UCSD-AML1 (cell line): ENCODE measurements around the gene BMP7.
"Not testable (repeated sequence)": the region's sequence is repeated elsewhere in the genome, so short reads cannot be mapped to it uniquely, and the experiment has no call there.

Experiments
- DNase-seq: peaks from one replicate; lab custom pipeline; 2025; ENCODE audit not compliant: unreplicated experiment; lab: John Stamatoyannopoulos, UW

Gene BMP7

GRCh38 chr20:57195023-57195422, 71.4 kb downstream of the BMP7 start:
- DNase-seq: no peak

GRCh38 chr20:57194154-57194553, 72.3 kb downstream of the BMP7 start:
- DNase-seq: no peak

DNA sequence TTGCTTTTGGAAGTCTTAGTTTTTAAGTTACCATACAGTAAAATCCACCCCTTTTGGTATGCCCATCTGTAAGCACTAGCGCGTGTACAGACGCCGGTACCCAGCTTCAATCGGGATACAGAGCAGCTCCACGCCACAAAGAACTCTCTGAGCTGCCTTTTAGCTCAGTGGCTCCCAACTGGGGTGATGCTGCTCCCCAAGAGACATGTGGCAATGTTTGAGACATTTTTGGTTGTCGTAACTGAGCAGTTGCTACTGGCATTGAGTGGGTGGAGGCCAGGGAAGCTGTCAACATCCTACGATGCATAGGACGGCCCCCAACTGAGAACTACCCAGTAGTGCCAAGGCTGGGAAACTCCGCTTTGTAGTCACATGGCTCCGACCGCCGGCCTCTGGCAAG, 73.3 kb downstream of the BMP7 start:
- DNase-seq: no peak

DNA sequence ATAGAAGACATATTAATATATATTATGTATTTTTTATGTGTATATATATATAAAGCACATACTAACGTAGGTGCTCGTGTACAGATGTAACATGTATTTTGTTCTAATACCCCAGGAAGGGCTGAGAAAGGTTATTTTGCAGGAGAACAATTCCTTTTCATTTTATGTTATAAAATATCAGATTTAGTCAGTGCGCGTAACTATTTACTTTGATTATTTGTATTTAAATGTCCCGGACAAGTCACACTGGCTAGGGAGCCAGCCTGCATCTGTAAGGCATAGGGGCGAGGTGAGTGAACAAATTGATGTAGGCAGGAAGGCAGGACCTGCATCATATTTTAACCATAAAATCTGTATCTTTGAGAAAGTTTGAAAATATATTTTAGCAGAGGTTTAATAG, 74.1 kb downstream of the BMP7 start:
- no peak for DNase-seq

GRCh38 chr20:57191265-57191638, 75.2 kb downstream of the BMP7 start:
- DNase-seq: not testable (repeated sequence)

DNA sequence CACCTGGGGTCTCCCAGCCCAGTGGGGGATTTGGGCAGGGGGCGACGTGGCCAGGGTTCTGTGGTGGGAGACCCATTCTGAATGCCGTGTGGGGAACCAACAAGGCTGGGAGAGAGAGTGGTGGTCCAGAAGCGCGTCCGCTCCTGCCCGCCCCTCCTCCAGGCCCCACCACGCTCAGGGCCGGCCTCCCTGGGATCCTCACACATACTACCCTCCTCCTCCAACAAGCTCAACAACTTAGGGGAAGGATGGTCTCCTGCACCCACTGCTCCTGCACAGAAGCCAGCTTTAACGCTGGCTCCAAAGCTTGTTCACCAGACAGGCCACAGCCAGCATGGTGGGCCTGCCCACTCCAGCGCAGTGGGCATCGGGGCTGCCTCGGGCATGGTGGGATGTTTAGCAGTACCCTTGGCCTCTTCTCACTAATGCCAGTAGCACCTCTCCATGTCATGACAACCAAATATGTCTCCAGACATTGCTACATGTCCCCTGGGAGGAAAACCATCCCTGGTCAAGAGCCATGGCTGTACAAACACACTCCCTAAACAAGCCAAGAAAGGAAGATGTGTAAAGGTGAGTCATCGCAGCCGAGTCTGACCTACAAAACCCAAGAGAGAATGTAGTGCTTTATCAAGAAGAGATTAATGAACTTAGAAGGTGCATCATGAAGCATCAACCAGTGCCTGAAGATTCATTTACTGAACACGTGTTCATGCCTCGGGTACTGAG, 75.7 kb downstream of the BMP7 start:
- DNase-seq: no peak

- DNase-seq: no peak
These were observed 76.7 kb downstream of the BMP7 start for GRCh38 chr20:57189713-57190112.

DNA sequence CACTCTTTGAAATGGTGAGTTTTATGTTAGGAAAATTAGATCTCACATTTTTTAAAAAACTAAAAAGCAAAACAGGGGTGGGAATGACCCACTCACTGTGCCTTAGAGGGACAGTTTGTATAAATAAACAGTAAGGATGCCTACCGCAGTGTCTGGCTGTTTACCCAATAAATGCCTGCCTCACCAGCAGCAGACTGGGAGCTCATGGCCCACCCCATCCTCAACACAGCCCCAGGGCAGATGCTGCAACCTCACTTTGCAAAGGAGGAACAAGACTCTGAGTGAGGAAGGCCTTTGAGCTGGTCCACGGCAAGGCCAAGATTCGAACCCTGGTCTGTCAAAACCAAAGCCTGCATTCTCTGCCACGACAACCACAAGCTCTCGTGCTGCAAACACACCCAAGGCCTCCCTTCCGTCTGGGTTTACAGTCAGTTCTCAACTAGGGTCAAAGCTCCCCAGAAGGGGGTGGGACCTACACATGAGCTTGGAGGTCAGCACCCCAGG, 77.8 kb downstream of the BMP7 start:
- no peak for DNase-seq

- no peak for DNase-seq
These were observed 78.4 kb downstream of the BMP7 start for GRCh38 chr20:57188056-57188455.

GRCh38 chr20:57187068-57187634, 79.3 kb downstream of the BMP7 start:
- DNase-seq: no peak

DNA sequence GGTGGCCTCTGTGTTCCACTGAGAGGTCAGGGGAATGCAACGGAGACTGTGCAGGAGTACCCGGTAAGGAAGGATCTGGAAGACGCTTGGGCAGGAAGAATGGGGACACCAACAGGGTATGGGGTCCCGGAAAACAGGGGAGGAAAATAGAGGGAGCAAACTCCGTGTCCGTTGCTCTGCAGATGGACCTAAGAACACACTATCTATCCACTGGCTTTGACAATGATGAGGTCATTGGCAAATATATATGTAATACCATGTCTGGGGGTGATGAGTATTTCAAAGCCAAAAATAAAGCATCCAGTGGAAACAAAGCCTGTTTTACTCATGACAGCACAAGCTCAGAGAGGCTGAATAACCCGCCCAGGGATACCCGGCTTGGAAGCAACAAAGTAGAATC, 80.2 kb downstream of the BMP7 start:
- DNase-seq: no peak

DNA sequence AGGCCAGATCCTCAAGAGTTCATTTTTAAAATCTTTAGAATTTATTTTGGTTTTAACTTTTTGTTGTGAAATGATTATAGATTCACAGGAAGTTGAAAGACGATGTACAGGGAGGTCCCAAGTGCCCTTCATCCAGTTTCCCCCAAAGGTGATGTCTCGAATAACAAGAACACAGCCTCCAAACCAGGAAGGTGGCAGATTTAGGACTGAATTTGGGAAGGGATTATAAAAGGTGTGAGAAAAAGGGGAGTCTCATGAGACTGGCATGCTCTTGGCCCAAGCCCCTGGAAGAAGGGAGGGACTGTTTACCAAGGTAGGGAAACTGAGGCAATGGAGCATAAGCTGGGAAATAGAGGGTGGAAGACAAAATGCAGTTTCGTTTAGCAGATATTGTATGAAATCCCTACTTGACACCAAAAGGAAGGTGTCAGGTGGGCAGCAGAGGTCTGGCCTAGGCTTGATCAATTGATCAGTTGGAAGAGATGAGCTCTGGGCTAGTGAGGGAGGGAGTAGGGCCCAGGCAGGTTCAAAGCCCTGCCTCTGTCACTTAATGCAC, 81.2 kb downstream of the BMP7 start:
- DNase-seq: no peak

DNA sequence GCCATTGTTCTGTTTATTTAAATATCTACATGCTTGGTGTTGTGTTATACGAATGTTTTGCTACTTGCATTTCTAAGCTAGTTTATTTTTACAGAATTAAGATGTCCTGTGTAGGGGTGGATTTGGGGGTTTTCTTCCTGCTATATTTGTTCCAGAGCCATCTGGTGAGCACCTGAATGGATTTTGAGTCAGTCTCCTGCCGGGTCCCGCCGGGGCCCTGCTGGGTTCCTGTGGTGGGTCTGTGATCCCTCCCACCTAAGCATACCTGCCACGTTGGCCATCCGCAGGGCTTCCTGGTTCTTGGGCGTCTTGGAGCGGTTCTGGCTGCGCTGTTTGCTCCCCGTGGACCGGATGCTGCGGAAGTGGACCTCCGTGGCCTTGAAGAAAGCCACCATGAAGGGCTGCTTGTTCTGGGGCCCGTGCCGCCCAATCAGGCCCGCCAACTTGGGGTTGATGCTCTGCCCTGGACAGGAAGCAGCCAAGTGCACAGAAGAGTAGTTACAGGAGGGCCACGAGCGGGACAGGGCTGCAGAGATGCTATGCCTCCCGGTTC, 82.9 kb downstream of the BMP7 start:
- no peak for DNase-seq

- no peak for DNase-seq
These were observed 84.8 kb downstream of the BMP7 start for GRCh38 chr20:57181639-57182038.

- DNase-seq: no peak
These were observed 85.5 kb downstream of the BMP7 start for GRCh38 chr20:57180954-57181353.

GRCh38 chr20:57180387-57180786, 86.1 kb downstream of the BMP7 start:
- DNase-seq: no peak

DNA sequence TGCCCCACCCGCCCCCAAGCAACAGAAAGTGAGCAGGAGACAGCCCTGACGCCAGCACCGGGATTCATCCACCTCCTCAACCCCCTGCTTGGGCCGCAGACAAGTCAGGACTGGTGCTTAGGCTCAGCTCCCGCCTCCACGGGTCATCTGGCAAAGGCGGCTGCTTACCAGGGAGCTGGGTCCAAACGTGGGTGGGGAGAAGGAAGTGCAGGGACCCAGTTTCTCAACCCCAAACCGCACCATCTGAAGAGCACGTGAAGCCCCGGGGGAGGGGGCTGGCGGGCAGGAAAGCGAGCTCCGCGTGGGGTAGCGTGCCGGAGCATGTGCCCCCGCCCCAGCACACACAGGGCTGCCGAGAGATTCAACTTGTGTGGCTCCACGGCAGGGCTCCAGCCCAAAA, 87.2 kb downstream of the BMP7 start:
- DNase-seq: no peak

DNA sequence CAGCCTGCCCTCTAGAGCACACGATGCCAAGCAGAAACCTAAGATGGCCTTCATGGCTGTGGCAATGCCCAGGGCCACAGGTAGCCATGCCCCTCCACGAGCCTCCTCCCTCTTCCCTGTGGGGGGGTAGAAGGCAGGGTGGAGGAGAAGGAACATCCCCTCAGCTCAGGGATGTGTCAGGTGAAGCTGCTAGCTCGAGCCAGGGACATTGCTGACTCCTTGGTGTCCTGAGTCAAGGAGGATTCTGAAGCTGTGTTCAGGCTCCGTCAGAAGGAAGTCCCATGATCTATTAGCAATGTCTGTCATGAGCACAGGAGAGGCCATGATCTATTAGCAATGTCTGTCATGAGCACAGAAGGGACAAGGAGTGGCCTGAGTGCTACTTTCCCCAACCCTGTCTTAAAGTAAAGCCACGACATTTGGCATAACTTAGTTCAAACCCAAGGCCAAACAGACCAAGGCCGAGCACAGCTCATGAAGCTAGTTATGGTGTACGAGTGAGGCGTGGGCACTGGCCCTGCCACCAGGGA, 87.8 kb downstream of the BMP7 start:
- no peak for DNase-seq

DNA sequence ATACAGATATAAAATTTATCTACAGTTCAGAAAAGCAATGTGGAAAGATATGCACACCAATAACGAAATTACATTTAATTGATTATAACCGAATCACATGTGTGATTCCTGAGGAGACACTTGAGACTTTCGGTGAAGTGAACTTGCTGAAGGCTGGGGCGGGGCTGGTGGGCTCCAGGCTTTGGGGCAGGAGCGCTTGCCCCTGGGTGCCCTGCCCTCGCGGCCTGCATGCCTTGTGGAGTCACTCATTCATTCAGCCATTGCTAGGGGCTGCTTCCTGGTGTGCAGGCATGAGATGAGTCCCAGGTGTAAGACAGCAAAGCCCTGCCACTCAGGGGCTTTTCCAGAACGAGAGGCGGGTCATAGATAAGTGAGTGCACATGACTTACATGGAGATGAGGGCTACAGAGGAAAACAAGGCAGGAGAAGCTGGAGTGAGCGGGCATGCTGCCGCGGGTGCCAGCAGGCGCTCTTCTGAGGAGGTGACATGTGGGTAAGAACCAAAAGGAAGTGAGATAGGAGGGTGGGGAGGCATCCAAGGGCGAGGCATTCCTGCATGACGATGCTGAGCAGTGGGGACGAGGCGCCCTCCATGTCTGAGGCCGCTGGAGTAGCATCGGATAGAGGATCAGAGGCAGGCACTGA, 88.7 kb downstream of the BMP7 start:
- no peak for DNase-seq

DNA sequence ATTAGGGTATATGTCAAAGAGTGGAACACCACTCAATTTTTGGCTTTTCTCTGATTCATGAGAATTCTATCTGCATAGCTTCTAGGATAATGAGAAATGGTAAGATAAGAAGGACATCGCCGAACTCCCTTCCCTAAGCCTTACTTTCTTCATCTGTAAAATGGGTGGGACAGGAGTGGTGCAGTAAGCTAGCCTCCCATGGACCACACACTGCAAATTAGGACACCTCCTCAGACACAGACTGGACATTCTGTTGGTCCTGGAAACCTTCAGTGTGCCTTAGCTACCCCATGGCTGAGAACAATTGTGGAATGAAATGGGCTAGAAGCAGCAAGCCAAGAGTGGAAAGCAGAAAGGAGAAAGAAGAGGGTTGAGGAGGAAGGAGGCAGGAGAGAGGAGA, 89.6 kb downstream of the BMP7 start:
- DNase-seq: no peak

GRCh38 chr20:57175397-57176010, 90.9 kb downstream of the BMP7 start:
- no peak for DNase-seq
